ENCODE data around the gene GPR37L1. TPM values are rescaled to one million over a fixed set of nuclear protein-coding genes. Genes with fewer than 3 reads are reported as not detected.

The GPR37L1 gene
- total and polyA plus RNA-seq, 2 of the 8 experiments (the other 6 are each of a cell fraction or from before 2014, with no cell fraction given): 0.13 to 0.23 TPM

DNA sequence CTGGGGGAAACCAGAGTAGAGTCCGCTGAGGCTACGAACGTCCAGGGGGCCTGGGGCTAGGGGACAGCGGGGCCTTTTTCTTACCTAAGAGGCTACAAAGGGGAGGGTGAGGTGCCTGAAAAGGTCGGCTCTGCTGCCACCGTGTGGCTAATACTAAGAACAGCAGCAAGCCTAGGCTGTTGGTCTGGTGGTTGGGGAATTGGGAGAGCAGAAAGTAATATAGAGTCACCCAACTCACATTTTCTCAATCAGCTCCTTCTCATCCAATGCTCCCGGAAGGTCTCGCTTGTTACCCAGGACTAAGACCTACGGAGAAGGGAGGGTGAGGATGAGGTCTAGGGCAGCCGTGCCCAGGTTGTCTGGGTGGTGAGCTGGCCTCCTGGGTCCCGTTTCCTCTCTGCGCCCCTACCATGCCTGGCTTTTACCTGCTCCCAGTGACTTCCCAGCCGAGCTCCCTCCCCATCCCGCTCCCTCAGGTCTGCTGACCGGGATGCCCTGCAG is 12.6 kb downstream of the GPR37L1 start:
- 0 out of 2 replicates have a peak overlapping the region, but pooled peaks have one; percentile 17 for H3K27ac ChIP-seq (ENCODE audit: low read depth, low read length)
- no peak overlapping the region for H4K91ac ChIP-seq (replicated peaks; ENCODE audit: insufficient read length, low read length)
- H3K4me3 ChIP-seq (ENCODE audit: extremely low read depth in 1 of 4, insufficient read depth in 2 of 4, low read depth in 3 of 4, low read length in 4 of 4): no peak overlapping the region
- ChIA-PET POLR2A (ENCODE audit: partially characterized antibody) (interaction anchor here (1.0 to 1.8 kb wide), 10 partner anchors 9 to 128 kb away, joined by 3 to 12 read pairs (median 4); partner anchors contain the start of genes ARL8A, ELF3 and GPR37L1), CTCF (ENCODE audit: partially characterized antibody) (interaction anchor here (0.7 to 29.2 kb wide), 40 partner anchors 9 to 601 kb away, joined by 3 to 1014 read pairs (median 4); partner anchors contain the start of genes ARL8A, ELF3, GPR37L1 and LGR6)
- peaks cover 3 to 32% (median 10%) of the 10 kb centered on the region in 4 experiments; a peak in 5 of 8 replicates for H3K36me3 ChIP-seq (ENCODE audit: control insufficient read depth in 2 of 4, insufficient read depth in 4 of 4, low read length in 3 of 4)
- H3K4me2 ChIP-seq (ENCODE audit: insufficient read depth in 1 of 2, low read depth in 2 of 2, low read length in 2 of 2): no peak overlapping the region
- H4K5ac ChIP-seq (ENCODE audit: insufficient read length, low read depth, low read length): no peak overlapping the region
- FAIRE-seq (peak; percentile 48), DNase-seq (ENCODE audit: low read depth in 1 of 2, low spot score in 2 of 2) (peak in 1 of 2 experiments; percentile 69)
- H3K27me3 ChIP-seq (replicated peaks in 1 of 4; ENCODE audit: control insufficient read depth in 3 of 4, extremely low read depth in 1 of 4, insufficient read depth in 3 of 4, low read length in 3 of 4): no peaks in the 10 kb centered on the region; a peak in 1 of 7 replicates
- no peak overlapping the region for H3K23ac ChIP-seq (ENCODE audit: insufficient read length)
- no peak overlapping the region for H2AFZ ChIP-seq (ENCODE audit: low read length)
- H2BK12ac ChIP-seq (ENCODE audit: low read depth, low read length): no peak overlapping the region
- H4K8ac ChIP-seq (ENCODE audit: extremely low read depth, insufficient read depth, low read length): peak overlapping the region; percentile 7; the same call in 1 of the 2 replicates
- no peak overlapping the region for H3K4ac ChIP-seq (replicated peaks; ENCODE audit: insufficient read length, low read depth, low read length)
- no peak overlapping the region for H2BK15ac ChIP-seq (ENCODE audit: low read length)
- H2BK20ac ChIP-seq (ENCODE audit: low read length): no peak overlapping the region
- H4K20me1 ChIP-seq (replicated peaks in 1 of 2; ENCODE audit: control insufficient read depth in 1 of 2, insufficient read depth in 2 of 2, low read length in 2 of 2): peaks cover 0 to 8% of the 10 kb centered on the region in 2 experiments
- no peaks in the 10 kb centered on the region for H3K79me1 ChIP-seq (ENCODE audit: low read depth, low read length)
- H3K14ac ChIP-seq (ENCODE audit: insufficient read length): no peak overlapping the region
- H3K23me2 ChIP-seq (ENCODE audit: low read depth, low read length): no peaks in the 10 kb centered on the region
- H3K18ac ChIP-seq (ENCODE audit: extremely low read depth, low read length): no peak overlapping the region
- H2AK5ac ChIP-seq (ENCODE audit: low read depth, low read length): no peak overlapping the region
- H3K56ac ChIP-seq (replicated peaks; ENCODE audit: insufficient read length, low read depth, low read length): no peak overlapping the region
- no peak overlapping the region for H2BK120ac ChIP-seq (replicated peaks; ENCODE audit: low read depth, low read length)
- H2BK5ac ChIP-seq (ENCODE audit: low read depth, low read length): 0 out of 2 replicates have a peak overlapping the region, but pooled peaks have one; percentile 8
- H3K4me1 ChIP-seq (replicated peaks in 1 of 4; ENCODE audit: control insufficient read depth in 3 of 4, insufficient read depth in 4 of 4, low read length in 3 of 4): peaks cover 0 to 11% (median 4%) of the 10 kb centered on the region in 4 experiments; a peak in 3 of 7 replicates
- no peaks in the 10 kb centered on the region for H3K9me3 ChIP-seq (ENCODE audit: insufficient read depth in 2 of 2, low read depth in 1 of 2, low read length in 1 of 2)
- no peak overlapping the region for H3K9ac ChIP-seq (replicated peaks in 1 of 4; ENCODE audit: extremely low read depth in 1 of 4, low read depth in 3 of 4, low read length in 3 of 4)
- 50% methylated on average over 13 of the region's 15 CpGs; no CpG with 5 or more reads in 1 of the 2 experiments for WGBS, 2 experiments (ENCODE audit: extremely low coverage in 1 of 2, insufficient coverage in 1 of 2, insufficient read length in 1 of 2, insufficient replicate concordance in 2 of 2, low coverage in 1 of 2, low lambda C conversion rate in 2 of 2, missing lambda C conversion rate in 1 of 2)
- H3K79me2 ChIP-seq (ENCODE audit: control insufficient read depth in 1 of 2, insufficient read depth in 2 of 2, low read length in 2 of 2): peaks cover 0 to 14% of the 10 kb centered on the region in 2 experiments; a peak in 2 of 4 replicates
- no peak for TF ChIP-seq FOSL1 (IDR thresholded peaks at IDR 0.05; ENCODE audit: insufficient read depth, low read depth, low read length)
- peak in 2 of 3 experiments; percentile 84 to 87; a peak in 3 of 4 replicates for TF ChIP-seq CTCF (IDR thresholded peaks at IDR 0.05; ENCODE audit: control extremely low read depth in 1 of 3, insufficient read depth in 1 of 3, low read depth in 1 of 3, low read length in 3 of 3)
- TF ChIP-seq CTBP2 (IDR thresholded peaks at IDR 0.05; ENCODE audit: borderline replicate concordance, insufficient read depth, insufficient read length, low read length): no peak
- no peak for TF ChIP-seq EZH2 (IDR thresholded peaks at IDR 0.05; ENCODE audit: low read depth, low read length, severe bottlenecking)
- TF ChIP-seq KDM5A (IDR thresholded peaks at IDR 0.05; ENCODE audit: low read length): no peak
- no peak for TF ChIP-seq CBX8 (IDR thresholded peaks at IDR 0.05; ENCODE audit: borderline replicate concordance, low read depth, low read length)
- TF ChIP-seq ATF3 (IDR thresholded peaks at IDR 0.05; ENCODE audit: insufficient read depth, low read depth, low read length): no peak
